A673 (cell line): ENCODE measurements around the gene JCHAIN.

Experiments
- EZH2 ChIP-seq: fragments of 200-600 bp; sonication (generic); IDR thresholded peaks from 2 replicates; pipeline ENCODE4 v1.6.1; 2017; ENCODE audit warnings: borderline replicate concordance, low read depth, mild to moderate bottlenecking, mixed read lengths, antibody characterized with exemption, low read length; ENCODE audit not compliant: poor library complexity, severe bottlenecking
- TF ChIP-seq, protein P1 (sequence below): fragments of 300-800, 200-600 bp; sonication (generic); conservative IDR thresholded peaks from 2 replicates; pipeline ENCODE4 v1.5.1; 2017; ENCODE audit warnings: low read depth, mild to moderate bottlenecking, antibody characterized with exemption, low read length, moderate library complexity, mixed read lengths

DNA sequence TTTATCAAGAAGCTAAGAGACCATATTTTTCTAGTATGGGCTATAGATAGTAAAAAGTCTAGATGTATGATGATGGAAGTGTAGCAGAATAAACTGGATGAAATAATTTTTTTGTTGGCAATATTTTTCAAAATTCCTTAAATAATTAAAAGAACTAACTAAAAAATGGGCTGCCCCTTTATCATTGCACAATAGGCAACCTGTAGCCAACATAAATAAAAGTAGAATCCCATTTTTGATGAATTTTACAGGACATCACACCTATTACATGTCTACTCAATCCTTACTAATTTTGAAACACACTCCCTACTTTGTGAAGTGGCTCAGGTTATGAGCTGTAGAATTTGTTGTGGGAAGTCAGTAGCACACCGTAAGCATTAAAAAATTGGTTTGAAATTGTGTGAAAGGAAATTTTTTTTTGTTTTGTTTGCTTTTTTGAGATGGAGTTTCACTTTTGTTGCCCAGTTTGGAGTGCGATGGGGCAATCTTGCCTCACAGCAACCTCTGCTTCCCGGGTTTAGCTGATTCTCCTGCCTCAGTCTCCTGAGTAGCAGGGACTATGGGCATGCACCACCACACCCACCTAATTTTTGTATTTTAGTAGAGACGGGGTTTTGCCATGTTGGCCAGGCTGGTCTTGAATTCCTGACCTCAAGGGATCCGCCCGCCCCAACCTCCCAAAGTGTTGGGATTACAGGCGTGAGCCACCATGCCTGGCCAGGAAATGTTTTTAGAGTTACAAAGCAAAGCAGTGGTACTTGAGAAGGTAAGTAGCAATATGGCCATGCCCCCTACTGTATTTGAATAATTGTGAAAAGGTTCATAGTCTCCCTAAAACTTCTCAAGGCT, 46.5 kb upstream of the JCHAIN start:
- TF ChIP-seq, protein P1, sequence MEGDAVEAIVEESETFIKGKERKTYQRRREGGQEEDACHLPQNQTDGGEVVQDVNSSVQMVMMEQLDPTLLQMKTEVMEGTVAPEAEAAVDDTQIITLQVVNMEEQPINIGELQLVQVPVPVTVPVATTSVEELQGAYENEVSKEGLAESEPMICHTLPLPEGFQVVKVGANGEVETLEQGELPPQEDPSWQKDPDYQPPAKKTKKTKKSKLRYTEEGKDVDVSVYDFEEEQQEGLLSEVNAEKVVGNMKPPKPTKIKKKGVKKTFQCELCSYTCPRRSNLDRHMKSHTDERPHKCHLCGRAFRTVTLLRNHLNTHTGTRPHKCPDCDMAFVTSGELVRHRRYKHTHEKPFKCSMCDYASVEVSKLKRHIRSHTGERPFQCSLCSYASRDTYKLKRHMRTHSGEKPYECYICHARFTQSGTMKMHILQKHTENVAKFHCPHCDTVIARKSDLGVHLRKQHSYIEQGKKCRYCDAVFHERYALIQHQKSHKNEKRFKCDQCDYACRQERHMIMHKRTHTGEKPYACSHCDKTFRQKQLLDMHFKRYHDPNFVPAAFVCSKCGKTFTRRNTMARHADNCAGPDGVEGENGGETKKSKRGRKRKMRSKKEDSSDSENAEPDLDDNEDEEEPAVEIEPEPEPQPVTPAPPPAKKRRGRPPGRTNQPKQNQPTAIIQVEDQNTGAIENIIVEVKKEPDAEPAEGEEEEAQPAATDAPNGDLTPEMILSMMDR = no peak
- TF ChIP-seq EZH2 = no peak
